ENCODE results near the gene CCDC192.

The CCDC192 gene

GRCh38 chr5:127979475-127979874, 276.3 kb downstream of the CCDC192 start:
- no peak for DNase-seq (ENCODE audit: low read depth in 3 of 3)

- no peak for DNase-seq (ENCODE audit: low read depth in 3 of 3)
Observed at GRCh38 chr5:127980843-127981242, 277.7 kb downstream of the CCDC192 start.

GRCh38 chr5:127981498-127981897, 278.3 kb downstream of the CCDC192 start:
- no peak for DNase-seq (ENCODE audit: low read depth in 3 of 3)

GRCh38 chr5:127985811-127986325, 282.7 kb downstream of the CCDC192 start:
- no peak for DNase-seq (ENCODE audit: low read depth in 3 of 3)

GRCh38 chr5:127987354-127988145, 284.4 kb downstream of the CCDC192 start:
- no peak for DNase-seq (ENCODE audit: low read depth in 3 of 3)

GRCh38 chr5:127988146-127988760, 285.1 kb downstream of the CCDC192 start:
- no peak for DNase-seq (ENCODE audit: low read depth in 3 of 3)
